Transverse colon (tissue), 4 donors: ENCODE data around the gene PDCD10.

ENCODE experiments used
- CTCF ChIP-seq, 5 experiments: fragments of 200-600 bp in 3 of 5; fragments of 450-650 bp in 2 of 5; sonication (generic) in 3 of 5; IDR thresholded peaks; 1 replicate in 2 of 5; 2 replicates in 3 of 5; pipeline ENCODE4 v1.5.1; 2016 to 2017; ENCODE audit warnings: antibody characterized with exemption in 5 of 5, inconsistent platforms in 3 of 5, mild to moderate bottlenecking in 2 of 5, moderate library complexity in 1 of 5
- EP300 ChIP-seq: sonication (generic); formaldehyde crosslinking; IDR thresholded peaks from one replicate; pipeline ENCODE4 v1.6.1; 2017; ENCODE audit warnings: antibody characterized with exemption, low read depth
- POLR2A ChIP-seq: fragments of 450-650 bp; IDR thresholded peaks from one replicate; pipeline ENCODE4 v1.6.1; 2016; ENCODE audit warnings: antibody characterized with exemption, mild to moderate bottlenecking, moderate library complexity
- POLR2AphosphoS5 ChIP-seq, 3 donors: sonication (generic); formaldehyde crosslinking; IDR thresholded peaks; one replicate each; pipeline ENCODE4 v1.6.1; 2016; ENCODE audit warnings: antibody characterized with exemption in 3 of 3

GRCh38 chr3:167673221-167673620, 61.5 kb downstream of the PDCD10 start:
- no peak for TF ChIP-seq POLR2AphosphoS5 (IDR thresholded peaks at IDR 0.05)
- TF ChIP-seq POLR2A, result no peak
- TF ChIP-seq CTCF (IDR thresholded peaks at IDR 0.05), result no peak
- no peak for TF ChIP-seq EP300
